HL-60 (cell line): Measurements from ENCODE around the gene ADH7.

Experiments used
- DNase-seq, 2 experiments: peaks; one replicate each; pipeline ENCODE4 v3.0.0-alpha.2; 2010 to 2020; ENCODE audit warnings: low read depth in 1 of 2, low spot score in 1 of 2
- H3K27ac ChIP-seq: fragments of 250-450 bp; sonication (Bioruptor Pico); replicated peaks from 2 replicates; pipeline ENCODE4 v1.5.1; 2020; ENCODE audit warnings: mild to moderate bottlenecking, moderate library complexity
- H3K27me3 ChIP-seq: fragments of 250-450 bp; sonication (Bioruptor Pico); 2 replicates; pipeline ENCODE4 v1.5.1; 2021; ENCODE audit warnings: mild to moderate bottlenecking, moderate library complexity; ENCODE audit not compliant: insufficient read depth, poor library complexity, severe bottlenecking
- H3K4me3 ChIP-seq: replicated peaks from 2 replicates; pipeline ENCODE4 v1.5.1; 2011; ENCODE audit warnings: mild to moderate bottlenecking, control low read depth, low read length; ENCODE audit not compliant: insufficient read depth
- CTCF ChIP-seq: IDR thresholded peaks from one replicate; pipeline ENCODE4 v1.5.1; 2011; ENCODE audit warnings: low read length, control low read depth, inconsistent platforms; ENCODE audit not compliant: insufficient read depth
- GABPA ChIP-seq: IDR thresholded peaks from 2 replicates; pipeline ENCODE4 v1.6.1; 2012; ENCODE audit warnings: low read depth
- POLR2AphosphoS5 ChIP-seq: IDR thresholded peaks from 2 replicates; pipeline ENCODE4 v1.6.1; 2012; ENCODE audit warnings: low read depth
- REST ChIP-seq: IDR thresholded peaks from 2 replicates; pipeline ENCODE4 v1.6.1; 2012; ENCODE audit warnings: low read depth; ENCODE audit not compliant: insufficient replicate concordance
- SPI1 ChIP-seq: IDR thresholded peaks from 2 replicates; pipeline ENCODE4 v1.6.1; 2012; ENCODE audit warnings: low read depth, mild to moderate bottlenecking, borderline replicate concordance

The ADH7 gene

GRCh38 chr4:99447513-99447912 is 12.4 kb upstream of the ADH7 start:
- no peak overlapping the region for H3K27ac ChIP-seq
- TF ChIP-seq REST: no peak
- TF ChIP-seq CTCF: no peak
- no peak for TF ChIP-seq SPI1
- TF ChIP-seq GABPA: no peak
- no peak for TF ChIP-seq POLR2AphosphoS5
- H3K27me3 ChIP-seq: peaks cover 2% of the 10 kb centered on the region
- DNase-seq: no peak
- H3K4me3 ChIP-seq: no peak overlapping the region

GRCh38 chr4:99447079-99447478 is 11.9 kb upstream of the ADH7 start:
- no peak for DNase-seq
- H3K4me3 ChIP-seq: no peak overlapping the region
- no peak overlapping the region for H3K27ac ChIP-seq

GRCh38 chr4:99438405-99438780 is 3.3 kb upstream of the ADH7 start:
- Histone ChIP-seq H3K27ac (no peak overlapping the region), H3K27me3 (no peaks in the 10 kb centered on the region), H3K4me3 (no peak overlapping the region)
- TF ChIP-seq CTCF (no peak), SPI1 (no peak), REST (no peak), POLR2AphosphoS5 (no peak), GABPA (no peak)
- DNase-seq: no peak

More at GRCh38 chr4:99447079-99447478, 11.9 kb upstream of the ADH7 start:
- H3K27me3 ChIP-seq: peaks cover 2% of the 10 kb centered on the region
- TF ChIP-seq REST: no peak
- no peak for TF ChIP-seq POLR2AphosphoS5
- TF ChIP-seq GABPA: no peak
- TF ChIP-seq CTCF: no peak
- TF ChIP-seq SPI1: no peak
